Osteocyte (in vitro differentiated cells): ENCODE results near the gene DTL. TPM values are rescaled to one million over a fixed set of nuclear protein-coding genes. Genes with fewer than 3 reads are reported as not detected.

Experiments used
- DNase-seq: peaks from one replicate; pipeline ENCODE4 v3.0.0; 2021; ENCODE audit warnings: mixed read lengths; ENCODE audit not compliant: unreplicated experiment; ENCODE audit errors: extremely low spot score
- H3K27ac Mint-ChIP-seq: one replicate; pipeline ENCODE4 v1.8.0; 2021; ENCODE audit warnings: mild to moderate bottlenecking, mixed read lengths; ENCODE audit not compliant: unreplicated experiment
- H3K27me3 Mint-ChIP-seq: one replicate; pipeline ENCODE4 v1.8.0; 2021; ENCODE audit warnings: mixed read lengths; ENCODE audit not compliant: unreplicated experiment
- H3K36me3 Mint-ChIP-seq: one replicate; pipeline ENCODE4 v1.8.0; 2021; ENCODE audit warnings: mixed read lengths; ENCODE audit not compliant: unreplicated experiment
- H3K4me1 Mint-ChIP-seq: one replicate; pipeline ENCODE4 v1.8.0; 2021; ENCODE audit warnings: mixed read lengths; ENCODE audit not compliant: unreplicated experiment
- H3K4me3 Mint-ChIP-seq: one replicate; pipeline ENCODE4 v1.8.0; 2021; ENCODE audit warnings: mild to moderate bottlenecking, moderate library complexity, mixed read lengths; ENCODE audit not compliant: unreplicated experiment
- H3K9me3 Mint-ChIP-seq: one replicate; pipeline ENCODE4 v1.8.0; 2021; ENCODE audit warnings: mixed read lengths; ENCODE audit not compliant: unreplicated experiment
- CTCF ChIP-seq: fragments of 200-600 bp; sonication (generic); IDR thresholded peaks from 2 replicates; pipeline ENCODE4 v1.5.0; 2021; ENCODE audit warnings: antibody characterized with exemption, mild to moderate bottlenecking, moderate library complexity
- total RNA-seq: library from RNA; stranded (reverse); gene quantifications from 2 replicates; pipeline ENCODE4 v1.2.1, GENCODE V29; 2021

The DTL gene
- total RNA-seq, 1 donor from 2014 or later, result 6.7 TPM

- H3K27ac Mint-ChIP-seq, result no peak overlapping the region
- no peaks in the 10 kb centered on the region for H3K27me3 Mint-ChIP-seq
- H3K4me1 Mint-ChIP-seq, result peaks cover 3% of the 10 kb centered on the region
- no peaks in the 10 kb centered on the region for H3K36me3 Mint-ChIP-seq
- no peak for DNase-seq
- H3K9me3 Mint-ChIP-seq, result peaks cover 17% of the 10 kb centered on the region
- no peak overlapping the region for H3K4me3 Mint-ChIP-seq
- no peak for TF ChIP-seq CTCF
These were observed 96.5 kb downstream of the DTL start for GRCh38 chr1:212132025-212132424.

- no peak for DNase-seq
- H3K36me3 Mint-ChIP-seq, result no peaks in the 10 kb centered on the region
- no peaks in the 10 kb centered on the region for H3K27me3 Mint-ChIP-seq
- no peak overlapping the region for H3K4me3 Mint-ChIP-seq
- H3K27ac Mint-ChIP-seq, result no peak overlapping the region
- no peaks in the 10 kb centered on the region for H3K4me1 Mint-ChIP-seq
- no peak for TF ChIP-seq CTCF
- peaks cover 17% of the 10 kb centered on the region for H3K9me3 Mint-ChIP-seq
These were observed 97.8 kb downstream of the DTL start for GRCh38 chr1:212133319-212133718.

- Mint-ChIP-seq H3K36me3 (no peaks in the 10 kb centered on the region), H3K4me1 (no peaks in the 10 kb centered on the region), H3K4me3 (no peak overlapping the region), H3K27me3 (no peaks in the 10 kb centered on the region), H3K27ac (no peak overlapping the region), H3K9me3 (peaks cover 17% of the 10 kb centered on the region)
- no peak for TF ChIP-seq CTCF
- no peak for DNase-seq
These were observed 99.6 kb downstream of the DTL start for GRCh38 chr1:212135166-212135565.

GRCh38 chr1:212137854-212138253 is 102.3 kb downstream of the DTL start:
- TF ChIP-seq CTCF, result no peak
- Mint-ChIP-seq H3K4me1 (no peaks in the 10 kb centered on the region), H3K9me3 (peaks cover 17% of the 10 kb centered on the region), H3K36me3 (no peaks in the 10 kb centered on the region), H3K4me3 (no peak overlapping the region), H3K27ac (no peak overlapping the region), H3K27me3 (no peaks in the 10 kb centered on the region)
- no peak for DNase-seq

- H3K27ac Mint-ChIP-seq, result no peak overlapping the region
- H3K36me3 Mint-ChIP-seq, result no peaks in the 10 kb centered on the region
- H3K4me3 Mint-ChIP-seq, result no peak overlapping the region
- no peak for DNase-seq
- no peaks in the 10 kb centered on the region for H3K27me3 Mint-ChIP-seq
- H3K9me3 Mint-ChIP-seq, result peaks cover 17% of the 10 kb centered on the region
- H3K4me1 Mint-ChIP-seq, result no peaks in the 10 kb centered on the region
- TF ChIP-seq CTCF, result no peak
These were observed 102.9 kb downstream of the DTL start for GRCh38 chr1:212138457-212138856.
